Ectodermal cell (in vitro differentiated cells): ENCODE measurements around the gene FCHSD2.

Experiments used
- H3K27ac ChIP-seq: 2 replicates; pipeline ENCODE4 v1.7.0; 2013; ENCODE audit warnings: mild to moderate bottlenecking, low read depth, low read length; ENCODE audit not compliant: insufficient read depth, poor library complexity, severe bottlenecking
- H3K27me3 ChIP-seq: 2 replicates; pipeline ENCODE4 v1.7.0; 2013; ENCODE audit warnings: mild to moderate bottlenecking, low read length; ENCODE audit not compliant: insufficient read depth, control insufficient read depth, poor library complexity, severe bottlenecking
- H3K36me3 ChIP-seq: one replicate; pipeline ENCODE4 v1.7.0; 2013; ENCODE audit warnings: low read length; ENCODE audit not compliant: control insufficient read depth, insufficient read depth
- H3K4me1 ChIP-seq: one replicate; pipeline ENCODE4 v1.7.0; 2013; ENCODE audit warnings: low read length; ENCODE audit not compliant: control insufficient read depth, insufficient read depth
- H3K4me3 ChIP-seq: 2 replicates; pipeline ENCODE4 v1.7.0; 2013; ENCODE audit warnings: low read depth, low read length, control low read depth; ENCODE audit not compliant: insufficient read depth
- H3K9me3 ChIP-seq: 2 replicates; pipeline ENCODE4 v1.7.0; 2013; ENCODE audit warnings: mild to moderate bottlenecking, low read length, moderate library complexity; ENCODE audit not compliant: control insufficient read depth
- WGBS, 2 experiments: methylation state at CpG; one replicate each; pipeline ENCODE4 v1.1.7; 2013; ENCODE audit warnings: missing lambda C conversion rate in 2 of 2; 5-methylcytosine and 5-hydroxymethylcytosine counted together

Gene FCHSD2

DNA sequence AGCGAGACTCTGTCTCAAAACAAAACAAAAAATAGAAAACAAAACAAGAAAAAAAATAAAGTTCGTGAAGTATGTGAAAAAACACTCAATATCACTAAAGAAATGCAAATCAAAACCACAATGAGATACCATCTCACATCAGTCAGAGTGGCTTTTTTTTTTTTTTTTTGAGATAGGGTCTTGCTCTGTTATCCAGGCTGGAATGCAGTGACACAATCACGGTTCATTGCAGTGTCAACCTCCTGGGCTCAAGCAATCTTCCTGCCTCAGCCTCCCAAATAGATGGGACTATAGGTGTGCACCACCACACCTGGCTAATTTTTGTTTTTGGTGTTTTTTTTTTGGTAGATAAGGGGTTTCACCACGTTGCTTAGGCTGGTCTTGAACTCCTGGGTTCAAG, 290.4 kb downstream of the FCHSD2 start:
- no peak overlapping the region for H3K27ac ChIP-seq
- whole genome bisulfite sequencing, 2 experiments, result 89 to 96% methylated on average over 4 of the region's 4 CpGs
- H3K27me3 ChIP-seq, result no peaks in the 10 kb centered on the region
- no peak overlapping the region for H3K4me3 ChIP-seq
- H3K36me3 ChIP-seq, result no peaks in the 10 kb centered on the region
- no peaks in the 10 kb centered on the region for H3K9me3 ChIP-seq
- H3K4me1 ChIP-seq, result no peaks in the 10 kb centered on the region

DNA sequence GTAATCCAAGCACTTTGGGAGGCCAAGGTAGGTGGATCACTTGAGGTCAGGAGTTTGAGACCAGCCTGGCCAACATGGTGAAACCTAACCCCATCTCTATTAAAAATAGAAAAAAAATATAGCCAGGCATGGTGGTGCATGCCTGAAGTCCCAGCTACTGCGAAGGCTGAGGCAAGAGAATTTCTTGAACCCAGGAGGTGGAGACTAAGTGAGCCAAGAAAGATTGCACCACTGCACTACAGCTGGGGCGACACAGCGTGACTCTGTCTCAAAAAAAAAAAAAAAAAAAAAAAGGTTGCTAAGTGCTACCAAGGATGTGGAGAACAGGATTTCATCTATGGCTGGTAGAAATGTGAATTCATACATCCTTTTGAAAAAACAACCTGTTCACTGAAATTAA, 291.3 kb downstream of the FCHSD2 start:
- H3K36me3 ChIP-seq, result no peaks in the 10 kb centered on the region
- H3K4me3 ChIP-seq, result no peak overlapping the region
- H3K4me1 ChIP-seq, result no peaks in the 10 kb centered on the region
- H3K9me3 ChIP-seq, result no peaks in the 10 kb centered on the region
- WGBS, 2 experiments, result 96 to 97% methylated on average over 3 of the region's 3 CpGs
- H3K27me3 ChIP-seq, result no peaks in the 10 kb centered on the region
- no peak overlapping the region for H3K27ac ChIP-seq

DNA sequence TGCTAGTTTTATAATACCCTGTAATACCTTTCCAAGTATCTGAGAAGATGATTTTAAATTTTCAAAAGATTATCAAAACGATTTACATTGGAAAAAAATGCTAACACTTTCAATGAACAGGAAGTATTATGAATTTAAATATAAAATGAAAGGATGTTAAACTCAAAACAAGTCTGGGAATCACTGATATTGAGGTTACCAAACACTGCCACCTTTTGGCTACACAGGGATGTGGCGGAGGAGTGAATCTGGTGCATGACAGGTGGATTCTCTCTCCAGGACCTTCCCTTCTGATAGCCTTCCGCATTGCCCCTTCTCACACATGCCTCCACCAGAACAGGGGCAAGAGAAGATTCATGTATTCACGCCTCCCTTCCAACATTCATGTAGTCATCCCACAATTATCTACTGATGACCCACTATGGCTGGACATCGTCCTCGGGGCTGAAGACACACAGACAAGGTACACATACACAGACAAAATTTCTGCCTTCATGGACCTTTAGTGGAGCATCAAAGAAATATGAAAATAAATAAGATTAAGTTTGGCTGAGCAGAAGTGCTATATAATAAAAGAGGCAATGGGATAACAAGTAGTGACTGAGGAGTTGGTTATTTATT, 293.2 kb downstream of the FCHSD2 start:
- H3K27ac ChIP-seq, result no peak overlapping the region
- H3K27me3 ChIP-seq, result no peaks in the 10 kb centered on the region
- WGBS, 2 experiments, result 69 to 81% methylated on average over 5 to 6 of the region's 6 CpGs

DNA sequence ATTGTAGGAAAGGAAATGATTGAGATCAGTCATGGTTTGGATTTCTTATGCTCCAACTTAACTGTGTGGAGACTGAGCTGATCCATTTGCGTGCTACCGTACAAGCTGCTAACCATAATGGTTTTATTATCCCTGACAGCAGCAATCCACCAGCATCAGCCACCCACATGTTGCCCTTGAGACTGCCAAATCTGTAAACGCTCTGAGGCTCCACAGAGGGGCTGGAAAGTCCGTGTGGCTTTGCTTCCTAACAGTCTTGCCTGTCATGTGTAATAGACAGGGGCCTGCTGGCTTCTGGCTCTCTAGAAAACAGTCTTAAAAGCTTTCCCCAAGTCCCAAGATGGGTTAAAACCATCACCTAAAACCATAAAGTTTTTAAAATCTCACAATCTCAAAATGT, 297.8 kb downstream of the FCHSD2 start:
- Histone ChIP-seq H3K27ac (no peak overlapping the region), H3K36me3 (no peaks in the 10 kb centered on the region), H3K27me3 (no peaks in the 10 kb centered on the region), H3K9me3 (no peaks in the 10 kb centered on the region), H3K4me3 (no peak overlapping the region), H3K4me1 (no peaks in the 10 kb centered on the region)
- 90 to 93% methylated on average over 4 of the region's 4 CpGs for WGBS, 2 experiments

More for the DNA sequence above, 293.2 kb downstream of the FCHSD2 start:
- Histone ChIP-seq H3K9me3 (no peaks in the 10 kb centered on the region), H3K4me3 (no peak overlapping the region), H3K36me3 (no peaks in the 10 kb centered on the region), H3K4me1 (no peaks in the 10 kb centered on the region)

DNA sequence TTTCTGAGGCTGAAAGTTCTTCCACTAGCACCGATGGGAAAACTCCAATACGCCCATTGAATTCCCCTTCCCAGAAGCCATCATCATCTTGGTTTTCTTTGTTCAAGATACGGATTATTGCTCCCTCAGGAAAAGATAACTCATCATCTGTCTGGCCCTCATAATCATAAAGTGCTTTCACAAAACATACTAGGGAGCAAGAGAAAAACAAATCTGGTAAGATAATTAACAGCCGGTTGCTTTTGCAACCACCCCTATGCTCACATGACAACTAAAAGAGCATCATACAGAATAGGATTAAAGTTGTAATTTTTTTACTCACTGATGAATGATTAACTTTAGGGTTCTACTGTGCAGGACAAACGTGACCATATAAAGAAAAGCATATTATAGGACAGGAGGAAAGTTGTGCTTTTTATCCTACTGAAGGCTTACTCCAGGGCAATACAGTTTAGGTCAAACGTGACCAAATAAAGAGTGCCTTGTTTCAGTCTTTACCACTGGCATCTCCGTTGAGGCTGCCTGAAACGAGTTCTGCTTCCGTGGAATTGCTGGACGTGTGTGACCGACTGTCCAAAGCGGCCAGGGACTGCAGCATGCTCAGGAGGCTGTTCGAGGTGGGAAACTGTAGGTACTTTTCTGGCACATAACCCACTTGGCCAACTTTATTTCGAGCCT, 299.3 kb downstream of the FCHSD2 start:
- no peak overlapping the region for H3K4me3 ChIP-seq
- H3K27ac ChIP-seq, result no peak overlapping the region
- WGBS, 2 experiments, result 94 to 96% methylated on average over 14 of the region's 14 CpGs
- H3K36me3 ChIP-seq, result no peaks in the 10 kb centered on the region
- H3K4me1 ChIP-seq, result no peaks in the 10 kb centered on the region
- H3K27me3 ChIP-seq, result no peaks in the 10 kb centered on the region
- H3K9me3 ChIP-seq, result no peaks in the 10 kb centered on the region

DNA sequence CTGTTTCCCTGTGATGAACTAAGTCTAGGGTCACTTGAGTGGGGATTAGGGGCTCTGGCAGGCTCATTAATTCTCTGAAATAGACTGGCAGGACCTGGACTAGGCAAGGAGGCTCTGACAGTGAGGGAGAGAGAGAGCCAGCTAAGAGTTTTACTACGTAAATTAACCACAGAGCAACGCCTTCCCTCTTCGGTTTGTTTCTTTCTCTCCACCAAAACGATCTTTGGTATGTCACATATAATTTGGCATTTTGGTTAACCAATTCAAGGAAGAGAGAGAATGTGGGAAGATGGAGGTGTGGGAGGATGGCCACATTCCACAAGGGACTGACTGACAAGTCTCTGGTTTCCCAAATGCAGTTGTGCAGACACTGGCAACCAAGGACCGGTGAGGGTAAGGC, 300.0 kb downstream of the FCHSD2 start:
- no peak overlapping the region for H3K27ac ChIP-seq
- no peak overlapping the region for H3K4me3 ChIP-seq
- WGBS, 2 experiments, result 96 to 99% methylated on average over 4 to 5 of the region's 5 CpGs
- H3K27me3 ChIP-seq, result no peaks in the 10 kb centered on the region
- peaks cover 5% of the 10 kb centered on the region for H3K36me3 ChIP-seq
- no peaks in the 10 kb centered on the region for H3K9me3 ChIP-seq
- H3K4me1 ChIP-seq, result no peaks in the 10 kb centered on the region

DNA sequence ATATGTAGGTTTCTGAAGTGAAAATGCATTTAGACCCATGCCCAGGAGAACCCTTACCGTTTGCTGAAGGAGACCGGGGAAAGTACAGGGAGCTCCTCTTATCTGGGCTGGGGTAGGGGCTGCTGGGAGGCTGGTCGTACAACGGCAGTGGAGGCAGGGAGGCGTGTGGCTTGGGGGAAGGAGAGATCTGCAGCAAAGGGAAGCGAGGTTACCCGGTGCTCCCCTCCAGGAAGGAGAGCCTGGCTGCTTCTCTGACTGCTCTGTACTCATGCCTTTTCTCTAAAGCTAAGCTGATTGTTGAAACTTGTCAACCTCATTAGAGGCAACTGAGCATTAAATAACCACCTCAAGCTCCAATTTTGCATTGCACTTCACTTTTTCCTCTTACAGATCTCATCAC, 300.7 kb downstream of the FCHSD2 start:
- 85 to 89% methylated on average over 7 of the region's 7 CpGs for WGBS, 2 experiments
- Histone ChIP-seq H3K9me3 (no peaks in the 10 kb centered on the region), H3K4me1 (no peaks in the 10 kb centered on the region), H3K27ac (no peak overlapping the region), H3K4me3 (no peak overlapping the region), H3K27me3 (no peaks in the 10 kb centered on the region), H3K36me3 (peaks cover 5% of the 10 kb centered on the region)

DNA sequence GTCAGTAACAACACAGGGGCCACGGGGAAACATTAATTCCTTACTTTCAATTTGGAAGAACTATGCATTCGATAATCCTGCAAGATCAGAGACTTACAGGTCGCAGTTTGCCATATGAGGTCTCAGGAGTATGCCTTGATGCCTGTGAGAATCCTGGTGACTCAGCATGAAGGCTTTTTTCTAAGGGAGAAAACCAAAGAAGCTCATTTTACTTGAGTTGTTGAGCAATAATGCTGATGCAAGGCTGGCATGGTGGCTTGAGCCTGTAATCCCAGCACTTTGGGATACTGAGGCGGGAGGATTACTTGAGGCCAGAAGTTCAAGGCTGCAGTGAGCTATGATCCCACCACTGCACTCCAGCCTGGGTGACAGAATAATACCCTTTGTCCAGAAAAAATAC, 301.3 kb downstream of the FCHSD2 start:
- Histone ChIP-seq H3K4me1 (no peaks in the 10 kb centered on the region), H3K4me3 (no peak overlapping the region), H3K36me3 (peaks cover 5% of the 10 kb centered on the region), H3K9me3 (no peaks in the 10 kb centered on the region), H3K27me3 (no peaks in the 10 kb centered on the region), H3K27ac (no peak overlapping the region)
- WGBS, 2 experiments, result 93 to 94% methylated on average over 4 of the region's 4 CpGs

DNA sequence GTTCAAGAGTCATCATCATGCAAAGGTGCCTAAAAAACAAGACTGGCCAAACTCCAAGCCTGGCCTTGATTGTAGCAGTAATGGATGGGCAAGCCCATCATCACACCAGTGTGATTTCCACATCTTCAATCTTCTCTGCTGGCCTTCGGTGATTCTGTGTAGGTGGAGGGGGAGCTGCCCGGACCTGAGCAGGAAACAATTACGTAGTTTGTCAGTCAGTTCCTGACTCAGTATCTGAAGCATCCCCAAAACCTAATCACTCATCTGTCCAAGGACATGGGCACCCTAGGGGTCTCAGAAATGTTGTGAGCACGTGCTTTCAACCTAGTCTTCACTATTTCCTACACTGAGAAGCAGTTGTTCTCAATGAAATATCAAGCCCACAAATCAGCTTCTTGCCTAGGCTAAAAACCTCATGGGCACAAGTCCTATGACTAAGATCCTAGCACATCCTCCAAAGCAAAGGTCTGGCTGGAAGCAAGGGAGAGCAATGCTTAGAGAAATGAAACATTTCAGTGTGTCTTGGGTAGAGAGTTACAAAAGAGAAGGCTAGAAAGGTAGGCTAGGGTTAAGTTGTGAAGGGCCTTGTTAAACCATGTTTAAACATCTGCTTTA, 303.3 kb downstream of the FCHSD2 start:
- Histone ChIP-seq H3K27ac (no peak overlapping the region), H3K4me3 (no peak overlapping the region)

DNA sequence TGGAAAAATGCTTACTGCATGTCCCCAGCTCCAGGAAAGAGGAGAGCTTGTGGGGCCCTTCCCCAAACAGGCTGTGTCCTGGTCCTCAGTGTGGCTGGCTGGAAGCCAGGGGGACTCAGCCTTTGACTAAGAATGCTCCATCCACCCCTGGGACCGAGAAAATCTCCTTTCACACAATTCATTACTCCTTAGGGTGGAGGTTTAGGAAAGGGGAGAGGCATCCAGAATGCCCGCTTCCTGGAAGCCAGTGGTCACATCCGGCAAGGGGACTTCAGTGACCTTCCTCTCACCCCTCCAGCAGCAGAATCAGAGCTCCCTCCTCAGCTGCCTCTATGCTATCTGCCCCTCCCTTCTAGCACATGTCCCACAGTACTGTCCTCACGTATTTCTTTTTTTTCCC, 306.0 kb downstream of the FCHSD2 start:
- H3K27me3 ChIP-seq, result no peaks in the 10 kb centered on the region
- 82 to 88% methylated on average over 4 of the region's 4 CpGs for WGBS, 2 experiments
- H3K27ac ChIP-seq, result no peak overlapping the region
- peaks cover 5% of the 10 kb centered on the region for H3K36me3 ChIP-seq
- no peaks in the 10 kb centered on the region for H3K9me3 ChIP-seq
- H3K4me3 ChIP-seq, result no peak overlapping the region
- H3K4me1 ChIP-seq, result peaks cover 8% of the 10 kb centered on the region

More for the DNA sequence above, 303.3 kb downstream of the FCHSD2 start:
- Histone ChIP-seq H3K36me3 (peaks cover 5% of the 10 kb centered on the region), H3K27me3 (no peaks in the 10 kb centered on the region), H3K4me1 (no peaks in the 10 kb centered on the region), H3K9me3 (no peaks in the 10 kb centered on the region)
- 83 to 94% methylated on average over 3 to 4 of the region's 4 CpGs for WGBS, 2 experiments
